HepG2 (cell line): ENCODE measurements around the gene MYH9. TPM values are rescaled to one million over a fixed set of nuclear protein-coding genes. Genes with fewer than 3 reads are reported as not detected.

Experiments
- ATF7 ChIP-seq, 2 experiments: fragments of 450-650 bp in 1 of 2; sonication (generic) in 1 of 2; formaldehyde crosslinking in 1 of 2; IDR thresholded peaks; 2 replicates each; pipeline versions ENCODE4 v1.4.0 to v1.6.1; 2016 to 2020; ENCODE audit warnings: antibody characterized with exemption in 1 of 2, mild to moderate bottlenecking in 1 of 2, missing genetic modification reagents in 1 of 2
- EP300 ChIP-seq, 3 experiments: sonication (generic) in 1 of 3; formaldehyde crosslinking in 1 of 3; IDR thresholded peaks; 2 replicates each; pipeline versions ENCODE4 v1.5.1 to v1.6.1; 2011 to 2020; ENCODE audit warnings: low read depth in 2 of 3, low read length in 2 of 3, borderline replicate concordance in 1 of 3, improper control_type of control experiment in 1 of 3, mild to moderate bottlenecking in 1 of 3, missing genetic modification reagents in 1 of 3, moderate library complexity in 1 of 3
- KLF6 ChIP-seq: IDR thresholded peaks from 2 replicates; pipeline ENCODE4 v1.8.0; 2016; ENCODE audit warnings: missing biosample characterization, missing genetic modification reagents
- LRRFIP1 ChIP-seq: sonication (generic); formaldehyde crosslinking; conservative IDR thresholded peaks from 2 replicates; pipeline ENCODE4 v1.4.0; 2020; ENCODE audit warnings: missing genetic modification reagents
- MIER2 ChIP-seq: IDR thresholded peaks from 2 replicates; pipeline ENCODE4 v1.6.1; 2016; ENCODE audit warnings: missing biosample characterization, missing genetic modification reagents
- NONO ChIP-seq, 2 experiments: fragments of 450-650 bp in 1 of 2; sonication (generic) in 1 of 2; formaldehyde crosslinking in 1 of 2; IDR thresholded peaks in 1 of 2; conservative IDR thresholded peaks in 1 of 2; 2 replicates each; pipeline versions ENCODE4 v1.6.1 to v1.8.0; 2017 to 2022; ENCODE audit warnings: mild to moderate bottlenecking in 1 of 2, missing genetic modification reagents in 1 of 2, moderate library complexity in 1 of 2
- PHF5A ChIP-seq: IDR thresholded peaks from one replicate; pipeline ENCODE4 v1.6.1; 2018; ENCODE audit warnings: low read depth, missing genetic modification reagents; ENCODE audit not compliant: unreplicated experiment
- RARG ChIP-seq: sonication (generic); formaldehyde crosslinking; IDR thresholded peaks from 2 replicates; pipeline ENCODE4 v1.4.0; 2020; ENCODE audit warnings: low read depth, mild to moderate bottlenecking, missing genetic modification reagents
- SALL1 ChIP-seq: sonication (generic); formaldehyde crosslinking; IDR thresholded peaks from 2 replicates; pipeline ENCODE4 v1.8.0; 2022; ENCODE audit warnings: mild to moderate bottlenecking, missing genetic modification reagents
- TBX2 ChIP-seq: sonication (generic); formaldehyde crosslinking; IDR thresholded peaks from 2 replicates; pipeline ENCODE4 v1.5.0; 2020; ENCODE audit warnings: missing genetic modification reagents, mild to moderate bottlenecking, borderline replicate concordance
- TCF12 ChIP-seq, 2 experiments: fragments of 450-650 bp in 1 of 2; sonication (generic) in 1 of 2; formaldehyde crosslinking in 1 of 2; IDR thresholded peaks; 2 replicates each; pipeline versions ENCODE4 v1.6.1 to v1.8.0; 2017 to 2022; ENCODE audit warnings: antibody characterized with exemption in 1 of 2, mild to moderate bottlenecking in 1 of 2, missing genetic modification reagents in 1 of 2, moderate library complexity in 1 of 2
- ZNF841 ChIP-seq: sonication (generic); formaldehyde crosslinking; IDR thresholded peaks from 2 replicates; pipeline ENCODE4 v1.8.1; 2023; ENCODE audit warnings: missing genetic modification reagents, borderline replicate concordance
- polyA plus RNA-seq, 8 experiments: library from polyadenylated mRNA; depleted of rRNA in 3 of 8; stranded (reverse) in 7 of 8; unstranded in 1 of 8; fragments of >200 nt; fragmentation: Illumina TruSeq in 4 of 8; extraction: Trizol in 4 of 8; gene quantifications; 2 replicates each; pipeline versions ENCODE4 v1.2.1 to v1.2.3, GENCODE V29; 2011 to 2016; ENCODE audit warnings: low read depth in 4 of 8, missing spikeins in 1 of 8, mixed read lengths in 1 of 8; ENCODE audit not compliant: insufficient read depth in 1 of 8
- total RNA-seq, 5 experiments: library from RNA; depleted of rRNA; stranded (reverse); fragments of >200 nt; fragmentation: Illumina TruSeq; extraction: Trizol; gene quantifications; 2 replicates each; pipeline ENCODE4 v1.2.3, GENCODE V29; 2016; ENCODE audit warnings: low read depth in 1 of 5
- TF ChIP-seq, protein P1 (sequence below): sonication (generic); formaldehyde crosslinking; IDR thresholded peaks from 2 replicates; pipeline ENCODE4 v1.5.0; 2020; ENCODE audit warnings: mild to moderate bottlenecking, missing genetic modification reagents, borderline replicate concordance
- TF ChIP-seq, protein P2 (sequence below): IDR thresholded peaks from 2 replicates; pipeline ENCODE4 v1.6.1; 2016; ENCODE audit warnings: missing compliant biosample characterization, missing genetic modification reagents, borderline replicate concordance

The MYH9 gene
- total and polyA plus RNA-seq, 2 of the 13 experiments (the other 11 are each of a cell fraction or from before 2014, with no cell fraction given): 50.7 to 98.5 TPM

GRCh38 chr22:36279219-36279666 lies 108.5 kb downstream of the MYH9 start (continued):
- TF ChIP-seq, protein P1, sequence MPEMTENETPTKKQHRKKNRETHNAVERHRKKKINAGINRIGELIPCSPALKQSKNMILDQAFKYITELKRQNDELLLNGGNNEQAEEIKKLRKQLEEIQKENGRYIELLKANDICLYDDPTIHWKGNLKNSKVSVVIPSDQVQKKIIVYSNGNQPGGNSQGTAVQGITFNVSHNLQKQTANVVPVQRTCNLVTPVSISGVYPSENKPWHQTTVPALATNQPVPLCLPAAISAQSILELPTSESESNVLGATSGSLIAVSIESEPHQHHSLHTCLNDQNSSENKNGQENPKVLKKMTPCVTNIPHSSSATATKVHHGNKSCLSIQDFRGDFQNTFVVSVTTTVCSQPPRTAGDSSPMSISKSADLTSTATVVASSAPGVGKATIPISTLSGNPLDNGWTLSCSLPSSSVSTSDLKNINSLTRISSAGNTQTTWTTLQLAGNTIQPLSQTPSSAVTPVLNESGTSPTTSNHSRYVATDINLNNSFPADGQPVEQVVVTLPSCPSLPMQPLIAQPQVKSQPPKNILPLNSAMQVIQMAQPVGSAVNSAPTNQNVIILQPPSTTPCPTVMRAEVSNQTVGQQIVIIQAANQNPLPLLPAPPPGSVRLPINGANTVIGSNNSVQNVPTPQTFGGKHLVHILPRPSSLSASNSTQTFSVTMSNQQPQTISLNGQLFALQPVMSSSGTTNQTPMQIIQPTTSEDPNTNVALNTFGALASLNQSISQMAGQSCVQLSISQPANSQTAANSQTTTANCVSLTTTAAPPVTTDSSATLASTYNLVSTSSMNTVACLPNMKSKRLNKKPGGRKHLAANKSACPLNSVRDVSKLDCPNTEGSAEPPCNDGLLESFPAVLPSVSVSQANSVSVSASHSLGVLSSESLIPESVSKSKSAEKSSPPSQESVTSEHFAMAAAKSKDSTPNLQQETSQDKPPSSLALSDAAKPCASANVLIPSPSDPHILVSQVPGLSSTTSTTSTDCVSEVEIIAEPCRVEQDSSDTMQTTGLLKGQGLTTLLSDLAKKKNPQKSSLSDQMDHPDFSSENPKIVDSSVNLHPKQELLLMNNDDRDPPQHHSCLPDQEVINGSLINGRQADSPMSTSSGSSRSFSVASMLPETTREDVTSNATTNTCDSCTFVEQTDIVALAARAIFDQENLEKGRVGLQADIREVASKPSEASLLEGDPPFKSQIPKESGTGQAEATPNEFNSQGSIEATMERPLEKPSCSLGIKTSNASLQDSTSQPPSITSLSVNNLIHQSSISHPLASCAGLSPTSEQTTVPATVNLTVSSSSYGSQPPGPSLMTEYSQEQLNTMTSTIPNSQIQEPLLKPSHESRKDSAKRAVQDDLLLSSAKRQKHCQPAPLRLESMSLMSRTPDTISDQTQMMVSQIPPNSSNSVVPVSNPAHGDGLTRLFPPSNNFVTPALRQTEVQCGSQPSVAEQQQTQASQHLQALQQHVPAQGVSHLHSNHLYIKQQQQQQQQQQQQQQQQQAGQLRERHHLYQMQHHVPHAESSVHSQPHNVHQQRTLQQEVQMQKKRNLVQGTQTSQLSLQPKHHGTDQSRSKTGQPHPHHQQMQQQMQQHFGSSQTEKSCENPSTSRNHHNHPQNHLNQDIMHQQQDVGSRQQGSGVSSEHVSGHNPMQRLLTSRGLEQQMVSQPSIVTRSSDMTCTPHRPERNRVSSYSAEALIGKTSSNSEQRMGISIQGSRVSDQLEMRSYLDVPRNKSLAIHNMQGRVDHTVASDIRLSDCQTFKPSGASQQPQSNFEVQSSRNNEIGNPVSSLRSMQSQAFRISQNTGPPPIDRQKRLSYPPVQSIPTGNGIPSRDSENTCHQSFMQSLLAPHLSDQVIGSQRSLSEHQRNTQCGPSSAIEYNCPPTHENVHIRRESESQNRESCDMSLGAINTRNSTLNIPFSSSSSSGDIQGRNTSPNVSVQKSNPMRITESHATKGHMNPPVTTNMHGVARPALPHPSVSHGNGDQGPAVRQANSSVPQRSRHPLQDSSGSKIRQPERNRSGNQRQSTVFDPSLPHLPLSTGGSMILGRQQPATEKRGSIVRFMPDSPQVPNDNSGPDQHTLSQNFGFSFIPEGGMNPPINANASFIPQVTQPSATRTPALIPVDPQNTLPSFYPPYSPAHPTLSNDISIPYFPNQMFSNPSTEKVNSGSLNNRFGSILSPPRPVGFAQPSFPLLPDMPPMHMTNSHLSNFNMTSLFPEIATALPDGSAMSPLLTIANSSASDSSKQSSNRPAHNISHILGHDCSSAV: no peak
- TF ChIP-seq NONO (IDR thresholded peaks at IDR 0.05) (no peak), NONO (CRISPR knock-in tag; conservative IDR thresholded peaks at IDR 0.05) (0 out of 2 replicates have a peak, but pooled peaks have one; percentile 43), EP300 (IDR thresholded peaks at IDR 0.05; ENCODE audit: low read depth in 2 of 2, low read length in 2 of 2) (peak; percentile 78 to 92), EP300 (CRISPR knock-in tag; IDR thresholded peaks at IDR 0.05; ENCODE audit: borderline replicate concordance) (peak; percentile 75; the same call in 1 of the 2 replicates), KLF6 (CRISPR knock-in tag) (0 out of 2 replicates have a peak, but pooled peaks have one; percentile 49), RARG (CRISPR knock-in tag) (no peak), SALL1 (peak; percentile 72; the same call in 1 of the 2 replicates), ZNF841 (CRISPR knock-in tag) (no peak), TCF12 (IDR thresholded peaks at IDR 0.05) (no peak), TCF12 (CRISPR knock-in tag; IDR thresholded peaks at IDR 0.05) (no peak), ATF7 (IDR thresholded peaks at IDR 0.05) (peak; percentile 25; the same call in 1 of the 2 replicates), ATF7 (CRISPR knock-in tag; IDR thresholded peaks at IDR 0.05) (no peak), PHF5A (CRISPR knock-in tag) (no peak), TBX2 (CRISPR knock-in tag) (0 out of 2 replicates have a peak, but pooled peaks have one; percentile 43), MIER2 (CRISPR knock-in tag) (peak; percentile 37; the same call in 1 of the 2 replicates), LRRFIP1 (CRISPR knock-in tag) (no peak)
- TF ChIP-seq, protein P2, sequence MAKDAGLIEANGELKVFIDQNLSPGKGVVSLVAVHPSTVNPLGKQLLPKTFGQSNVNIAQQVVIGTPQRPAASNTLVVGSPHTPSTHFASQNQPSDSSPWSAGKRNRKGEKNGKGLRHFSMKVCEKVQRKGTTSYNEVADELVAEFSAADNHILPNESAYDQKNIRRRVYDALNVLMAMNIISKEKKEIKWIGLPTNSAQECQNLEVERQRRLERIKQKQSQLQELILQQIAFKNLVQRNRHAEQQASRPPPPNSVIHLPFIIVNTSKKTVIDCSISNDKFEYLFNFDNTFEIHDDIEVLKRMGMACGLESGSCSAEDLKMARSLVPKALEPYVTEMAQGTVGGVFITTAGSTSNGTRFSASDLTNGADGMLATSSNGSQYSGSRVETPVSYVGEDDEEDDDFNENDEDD (CRISPR knock-in tag): no peak; the same call in 1 of the 2 replicates
